GM18909 (cell line): ENCODE data around the gene CD9.

Source experiments
- ATAC-seq: cut with Tn5 transposase; IDR thresholded peaks from one replicate; pipeline ENCODE4 v1.9.1; 2021; ENCODE audit warnings: mild to moderate bottlenecking; ENCODE audit not compliant: unreplicated experiment, poor library complexity

CD9 gene

GRCh38 chr12:6234906-6235305 lies 34.7 kb downstream of the CD9 start:
- no peak for ATAC-seq

- ATAC-seq, result no peak
Observed at GRCh38 chr12:6235499-6235898, 35.3 kb downstream of the CD9 start.

GRCh38 chr12:6235906-6236640 lies 35.9 kb downstream of the CD9 start:
- ATAC-seq, result no peak

- no peak for ATAC-seq
Observed at GRCh38 chr12:6236641-6236940, 36.4 kb downstream of the CD9 start.

- ATAC-seq, result no peak
Observed at GRCh38 chr12:6237830-6238229, 37.6 kb downstream of the CD9 start.

GRCh38 chr12:6238875-6239274 lies 38.7 kb downstream of the CD9 start:
- no peak for ATAC-seq

- ATAC-seq, result no peak
Observed at GRCh38 chr12:6241495-6241894, 41.3 kb downstream of the CD9 start.

GRCh38 chr12:6249580-6249979 lies 49.4 kb downstream of the CD9 start:
- no peak for ATAC-seq

GRCh38 chr12:6250343-6250742 lies 50.1 kb downstream of the CD9 start:
- no peak for ATAC-seq

GRCh38 chr12:6253278-6253677 lies 53.1 kb downstream of the CD9 start:
- no peak for ATAC-seq

GRCh38 chr12:6254491-6254890 lies 54.3 kb downstream of the CD9 start:
- ATAC-seq, result no peak

GRCh38 chr12:6257007-6257406 lies 56.8 kb downstream of the CD9 start:
- no peak for ATAC-seq

- ATAC-seq, result no peak
Observed at GRCh38 chr12:6262211-6262610, 62.0 kb downstream of the CD9 start.

GRCh38 chr12:6262623-6263022 lies 62.4 kb downstream of the CD9 start:
- no peak for ATAC-seq

- no peak for ATAC-seq
Observed at GRCh38 chr12:6263931-6264330, 63.7 kb downstream of the CD9 start.

- ATAC-seq, result no peak
Observed at GRCh38 chr12:6264402-6265037, 64.3 kb downstream of the CD9 start.

GRCh38 chr12:6265038-6265405 lies 64.8 kb downstream of the CD9 start:
- no peak for ATAC-seq

- no peak for ATAC-seq
Observed at GRCh38 chr12:6266541-6266966, 66.4 kb downstream of the CD9 start.

GRCh38 chr12:6266971-6267721 lies 66.9 kb downstream of the CD9 start:
- no peak for ATAC-seq

- no peak for ATAC-seq
Observed at GRCh38 chr12:6268484-6269157, 68.4 kb downstream of the CD9 start.

GRCh38 chr12:6269986-6270385 lies 69.8 kb downstream of the CD9 start:
- no peak for ATAC-seq
